GM21360 (cell line): ENCODE results near the gene TNC.

Experiments
- ATAC-seq: cut with Tn5 transposase; IDR thresholded peaks from one replicate; pipeline ENCODE4 v1.9.1; 2021; ENCODE audit warnings: mild to moderate bottlenecking, moderate library complexity; ENCODE audit not compliant: unreplicated experiment

The TNC gene

DNA sequence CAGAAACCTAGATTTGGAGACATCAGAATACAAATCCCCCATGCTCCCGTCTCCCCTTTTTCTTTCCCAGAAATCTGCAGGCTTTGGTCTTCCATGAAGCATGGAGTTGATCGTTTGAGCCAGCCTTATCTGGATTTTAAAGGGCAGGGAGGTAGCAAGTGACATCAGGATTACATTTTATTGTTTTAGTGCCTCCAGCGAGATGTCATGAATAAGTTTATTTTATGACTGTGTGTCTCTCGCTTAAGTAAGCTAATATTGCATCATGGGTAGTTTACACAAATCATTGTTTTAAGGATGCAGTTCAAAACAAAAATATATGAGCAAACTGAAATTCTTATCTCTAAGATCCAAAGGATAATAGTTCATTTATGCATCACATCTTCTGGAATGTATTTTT, 136.9 kb downstream of the TNC start:
- no peak for ATAC-seq

GRCh38 chr9:114973216-114973615, 144.7 kb downstream of the TNC start:
- ATAC-seq, result no peak

- ATAC-seq, result no peak
Observed at GRCh38 chr9:114972510-114973136, 145.3 kb downstream of the TNC start.
